ENCODE results near the gene NUDT22. TPM values are rescaled to one million over a fixed set of nuclear protein-coding genes. Genes with fewer than 3 reads are reported as not detected.

Gene NUDT22
- total RNA-seq, 1 donor from 2014 or later: 47.9 TPM

DNA sequence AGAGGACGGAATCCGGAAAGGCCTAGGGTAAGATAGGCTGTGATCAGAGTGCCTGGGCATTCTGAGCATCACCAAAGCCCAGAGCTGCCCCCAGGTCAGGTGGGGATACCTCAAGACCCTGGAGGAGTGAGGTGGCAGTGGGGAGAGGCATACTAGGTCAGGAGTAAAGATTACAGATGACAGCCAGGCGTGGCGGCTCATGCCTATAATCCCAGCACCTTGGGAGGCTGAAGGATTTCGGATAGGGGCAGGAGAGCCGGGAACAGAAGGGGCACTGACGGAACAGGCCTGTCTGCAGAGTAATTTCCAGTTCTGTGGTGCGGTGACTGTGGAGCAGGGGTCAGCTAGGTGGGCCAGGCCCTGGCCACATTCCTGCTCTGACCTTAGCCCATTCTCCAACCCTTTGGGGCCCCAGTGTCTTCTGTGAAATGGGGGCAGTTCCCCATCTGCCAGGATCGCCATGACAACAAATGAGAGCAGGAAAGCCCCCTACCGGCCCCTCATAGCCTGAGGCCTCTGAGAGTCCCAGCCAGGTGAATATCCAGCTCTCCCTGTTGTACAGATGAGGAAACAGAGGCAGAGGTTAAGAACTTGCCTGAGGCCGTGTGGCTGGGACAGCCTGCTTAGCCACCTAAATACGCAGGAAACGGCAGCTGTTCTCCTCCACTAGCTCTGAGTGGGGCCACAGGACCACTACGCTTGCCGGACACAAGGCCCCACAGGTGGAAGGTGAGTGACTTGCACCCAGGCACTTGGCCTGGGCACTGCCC, 49.1 kb downstream of the NUDT22 start:
- H3K27ac Mint-ChIP-seq: no peak overlapping the region
- H3K27me3 Mint-ChIP-seq: peaks cover 2% of the 10 kb centered on the region
- no peak overlapping the region for H3K4me3 Mint-ChIP-seq
- peaks cover 7% of the 10 kb centered on the region for H3K4me1 Mint-ChIP-seq (ENCODE audit: unreplicated experiment)
- TF ChIP-seq, protein P1, sequence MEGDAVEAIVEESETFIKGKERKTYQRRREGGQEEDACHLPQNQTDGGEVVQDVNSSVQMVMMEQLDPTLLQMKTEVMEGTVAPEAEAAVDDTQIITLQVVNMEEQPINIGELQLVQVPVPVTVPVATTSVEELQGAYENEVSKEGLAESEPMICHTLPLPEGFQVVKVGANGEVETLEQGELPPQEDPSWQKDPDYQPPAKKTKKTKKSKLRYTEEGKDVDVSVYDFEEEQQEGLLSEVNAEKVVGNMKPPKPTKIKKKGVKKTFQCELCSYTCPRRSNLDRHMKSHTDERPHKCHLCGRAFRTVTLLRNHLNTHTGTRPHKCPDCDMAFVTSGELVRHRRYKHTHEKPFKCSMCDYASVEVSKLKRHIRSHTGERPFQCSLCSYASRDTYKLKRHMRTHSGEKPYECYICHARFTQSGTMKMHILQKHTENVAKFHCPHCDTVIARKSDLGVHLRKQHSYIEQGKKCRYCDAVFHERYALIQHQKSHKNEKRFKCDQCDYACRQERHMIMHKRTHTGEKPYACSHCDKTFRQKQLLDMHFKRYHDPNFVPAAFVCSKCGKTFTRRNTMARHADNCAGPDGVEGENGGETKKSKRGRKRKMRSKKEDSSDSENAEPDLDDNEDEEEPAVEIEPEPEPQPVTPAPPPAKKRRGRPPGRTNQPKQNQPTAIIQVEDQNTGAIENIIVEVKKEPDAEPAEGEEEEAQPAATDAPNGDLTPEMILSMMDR (conservative IDR thresholded peaks at IDR 0.05): no peak
- no peak for DNase-seq (ENCODE audit: extremely low spot score, unreplicated experiment)
- H3K9me3 Mint-ChIP-seq: no peaks in the 10 kb centered on the region
- peaks cover 4% of the 10 kb centered on the region for H3K36me3 Mint-ChIP-seq

DNA sequence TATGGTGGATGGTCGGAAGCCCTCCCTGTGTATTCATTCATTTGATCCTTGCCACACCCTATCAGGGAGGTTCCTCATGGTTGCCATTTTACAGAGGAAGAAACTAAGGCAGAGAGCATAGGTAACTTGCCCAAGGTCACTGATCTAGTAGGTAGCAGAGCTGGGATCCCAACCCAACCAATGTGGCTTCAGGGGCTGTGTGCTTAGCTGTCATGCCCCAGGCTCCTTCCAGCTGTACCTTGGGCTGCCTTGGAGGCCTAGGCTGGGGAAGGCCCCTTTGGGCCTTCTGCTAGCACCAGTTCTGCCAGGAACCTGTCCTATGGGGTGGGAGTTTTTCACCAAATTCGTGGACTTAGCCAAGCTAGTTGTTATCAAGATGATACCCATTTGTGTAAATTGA, 49.8 kb downstream of the NUDT22 start:
- Mint-ChIP-seq H3K9me3 (no peaks in the 10 kb centered on the region), H3K4me3 (no peak overlapping the region), H3K27ac (no peak overlapping the region), H3K4me1 (ENCODE audit: unreplicated experiment) (peaks cover 7% of the 10 kb centered on the region), H3K27me3 (no peaks in the 10 kb centered on the region), H3K36me3 (peaks cover 4% of the 10 kb centered on the region)
- TF ChIP-seq, protein P1 (conservative IDR thresholded peaks at IDR 0.05): no peak
- DNase-seq (ENCODE audit: extremely low spot score, unreplicated experiment): no peak

DNA sequence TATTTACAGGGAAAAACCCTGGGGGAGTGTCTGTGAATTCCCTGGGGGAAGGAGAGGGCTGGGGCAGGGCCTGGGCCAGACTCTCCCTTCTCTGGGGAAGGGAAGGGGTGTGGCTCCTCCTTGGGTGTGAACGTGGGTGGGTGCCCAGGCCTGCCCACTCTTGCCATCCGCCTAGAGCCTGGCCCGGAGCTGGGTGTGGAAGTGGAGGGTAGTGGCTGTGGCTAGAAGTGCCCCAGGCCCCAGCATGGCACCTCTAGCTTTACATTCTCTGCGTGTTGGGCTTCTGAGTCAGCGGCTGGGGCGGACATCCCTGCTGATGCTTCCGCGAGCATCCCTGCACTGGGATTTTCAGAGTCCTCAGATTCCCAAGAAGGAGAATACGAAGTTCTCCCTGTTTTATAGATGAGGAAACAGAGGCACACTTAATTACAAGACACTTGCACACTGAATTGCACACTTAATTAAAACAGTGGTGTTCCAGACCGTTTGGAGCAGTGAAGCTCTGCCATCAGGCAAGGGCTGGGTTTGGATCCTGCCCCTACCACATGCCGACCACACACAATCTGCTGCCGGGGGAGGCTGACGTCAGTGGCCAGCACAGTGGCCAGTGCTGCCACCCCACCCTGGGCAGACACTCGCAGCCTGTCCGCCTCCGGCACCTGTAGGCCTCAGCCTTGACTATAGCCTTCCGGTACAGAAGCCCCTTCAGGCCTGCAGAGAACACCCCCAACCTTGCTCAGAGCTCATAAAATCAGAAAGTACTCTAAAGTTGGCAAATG, 50.8 kb downstream of the NUDT22 start:
- H3K9me3 Mint-ChIP-seq: no peaks in the 10 kb centered on the region
- H3K27me3 Mint-ChIP-seq: no peaks in the 10 kb centered on the region
- peaks cover 11% of the 10 kb centered on the region for H3K36me3 Mint-ChIP-seq
- TF ChIP-seq, protein P1 (conservative IDR thresholded peaks at IDR 0.05): no peak
- no peak overlapping the region for H3K4me3 Mint-ChIP-seq
- peak; percentile 66 for DNase-seq (ENCODE audit: extremely low spot score, unreplicated experiment)
- H3K27ac Mint-ChIP-seq: no peak overlapping the region
- peaks cover 6% of the 10 kb centered on the region for H3K4me1 Mint-ChIP-seq (ENCODE audit: unreplicated experiment)

DNA sequence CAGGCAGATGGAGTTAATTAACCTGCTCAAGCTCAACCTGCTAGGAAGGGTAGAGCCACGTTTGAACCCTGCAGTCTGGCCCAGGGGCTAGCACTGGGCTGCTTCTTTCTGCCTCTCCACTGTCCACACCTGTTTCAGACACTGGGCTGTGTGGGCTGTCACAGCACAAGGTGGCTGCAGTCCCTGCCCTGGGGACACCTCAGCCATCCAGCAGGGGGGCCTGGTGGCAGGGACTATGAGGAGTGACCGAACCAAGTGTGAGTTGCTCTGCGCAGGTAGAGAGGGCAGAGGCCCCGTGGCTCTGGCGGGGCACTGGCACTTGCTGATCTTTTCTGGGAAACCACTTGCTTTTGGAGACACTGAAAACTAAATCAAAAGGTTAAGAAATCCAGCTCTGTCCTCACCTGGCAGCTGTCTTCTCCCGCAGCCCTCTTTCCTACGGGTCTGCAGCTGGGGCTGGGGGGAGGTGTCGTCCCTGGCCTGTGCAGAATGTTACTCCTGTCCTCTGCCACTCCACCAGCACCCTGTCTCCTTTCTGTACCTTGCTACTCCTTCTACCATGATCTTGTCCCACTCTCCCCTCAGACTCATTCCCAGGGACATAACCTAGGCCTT, 52.6 kb downstream of the NUDT22 start:
- Mint-ChIP-seq H3K36me3 (peaks cover 11% of the 10 kb centered on the region), H3K27me3 (no peaks in the 10 kb centered on the region), H3K4me3 (no peak overlapping the region), H3K9me3 (no peaks in the 10 kb centered on the region), H3K4me1 (ENCODE audit: unreplicated experiment) (peaks cover 4% of the 10 kb centered on the region), H3K27ac (no peak overlapping the region)
- no peak for DNase-seq (ENCODE audit: extremely low spot score, unreplicated experiment)
- TF ChIP-seq, protein P1 (conservative IDR thresholded peaks at IDR 0.05): no peak

Other genes starting within 250 kb of the NUDT22 start
- gene OTUB1, start 239.8 kb upstream of the NUDT22 start, total RNA-seq (ENCODE audit: low replicate concordance): 101 and 105 TPM in 2 replicates
- gene FLRT1, start 190.3 kb upstream of the NUDT22 start, total RNA-seq (ENCODE audit: low replicate concordance): 0.26 and 3.0 TPM in 2 replicates
- gene MACROD1, start 60.2 kb upstream of the NUDT22 start, total RNA-seq (ENCODE audit: low replicate concordance): 21.1 and 22.3 TPM in 2 replicates
- 176 and 206 TPM in 2 replicates for gene STIP1, start 40.1 kb upstream of the NUDT22 start, total RNA-seq (ENCODE audit: low replicate concordance)
- 3.5 and 6.9 TPM in 2 replicates for gene FERMT3, start 19.6 kb upstream of the NUDT22 start, total RNA-seq (ENCODE audit: low replicate concordance)
- 34.2 and 38.9 TPM in 2 replicates for gene TRPT1, start 88 bp upstream of the NUDT22 start, total RNA-seq (ENCODE audit: low replicate concordance)
- 48.2 and 50.8 TPM in 2 replicates for gene DNAJC4, start 4.3 kb downstream of the NUDT22 start, total RNA-seq (ENCODE audit: low replicate concordance)
- 66.3 and 71.8 TPM in 2 replicates for gene VEGFB, start 8.3 kb downstream of the NUDT22 start, total RNA-seq (ENCODE audit: low replicate concordance)
- gene FKBP2, start 14.8 kb downstream of the NUDT22 start, total RNA-seq (ENCODE audit: low replicate concordance): 52.8 and 69.6 TPM in 2 replicates
- gene PPP1R14B, start 20.7 kb downstream of the NUDT22 start, total RNA-seq (ENCODE audit: low replicate concordance): 187 and 274 TPM in 2 replicates
- 40.7 and 56.2 TPM in 2 replicates for gene PLCB3, start 25.3 kb downstream of the NUDT22 start, total RNA-seq (ENCODE audit: low replicate concordance)
- gene BAD, start 58.4 kb downstream of the NUDT22 start, total RNA-seq (ENCODE audit: low replicate concordance): 39.3 and 48.7 TPM in 2 replicates
- gene GPR137, start 59.6 kb downstream of the NUDT22 start, total RNA-seq (ENCODE audit: low replicate concordance): 43.7 and 47.9 TPM in 2 replicates
- gene KCNK4, start 65.0 kb downstream of the NUDT22 start, total RNA-seq (ENCODE audit: low replicate concordance): 0.19 TPM in 1 of 2 replicates, not detected in the other
- gene CATSPERZ, start 74.1 kb downstream of the NUDT22 start, total RNA-seq (ENCODE audit: low replicate concordance): not detected in 2 replicates
- gene ESRRA, start 79.2 kb downstream of the NUDT22 start, total RNA-seq (ENCODE audit: low replicate concordance): 41.7 and 76.0 TPM in 2 replicates
- 160 and 198 TPM in 2 replicates for gene TRMT112, start 91.3 kb downstream of the NUDT22 start, total RNA-seq (ENCODE audit: low replicate concordance)
- gene PRDX5, start 91.8 kb downstream of the NUDT22 start, total RNA-seq (ENCODE audit: low replicate concordance): 166 and 227 TPM in 2 replicates
- gene CCDC88B, start 113.9 kb downstream of the NUDT22 start, total RNA-seq (ENCODE audit: low replicate concordance): 2.8 and 3.1 TPM in 2 replicates
- 26.4 and 49.8 TPM in 2 replicates for gene RPS6KA4, start 132.9 kb downstream of the NUDT22 start, total RNA-seq (ENCODE audit: low replicate concordance)